Measurements from ENCODE around the gene HMCN1.

DNA sequence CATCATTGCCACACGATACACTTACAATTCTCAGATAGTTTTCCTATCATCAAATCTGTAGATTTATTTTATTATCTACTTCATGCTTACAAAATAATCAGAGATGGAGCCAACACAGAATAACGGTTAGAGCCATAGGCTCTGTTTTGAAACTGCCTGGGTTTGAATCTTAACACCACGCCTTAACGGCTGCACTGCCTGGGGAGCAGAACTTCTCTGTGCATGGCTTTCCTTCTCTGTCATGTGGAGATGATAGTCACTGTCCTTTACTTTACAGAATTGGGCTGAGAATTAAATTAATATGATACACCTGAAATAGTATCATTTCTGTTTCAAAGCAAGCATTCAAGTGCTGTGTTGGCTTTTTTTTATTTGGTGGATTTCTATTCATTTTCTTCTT is 177.8 kb downstream of the HMCN1 start:
- no peak for TF ChIP-seq EZH2phosphoT487 (IDR thresholded peaks at IDR 0.05; ENCODE audit: unreplicated experiment)
- no peak for TF ChIP-seq EZH2 (IDR thresholded peaks at IDR 0.05; ENCODE audit: low read depth, unreplicated experiment)
